AG10803 (cell line): ENCODE results near the gene ETV6.
A peak's percentile ranks its signal among the peaks of the same experiment; 100 is the strongest.

Experiments
- DNase-seq: peaks from one replicate; pipeline ENCODE4 v3.0.0; 2010; ENCODE audit warnings: low read depth
- H3K4me3 ChIP-seq: 2 replicates; pipeline ENCODE4 v1.5.1; 2011; ENCODE audit warnings: mild to moderate bottlenecking, low read length, control low read depth
- CTCF ChIP-seq: conservative IDR thresholded peaks from 2 replicates; pipeline ENCODE4 v1.5.1; 2011; ENCODE audit warnings: mild to moderate bottlenecking, low read length, control low read depth, inconsistent platforms

The ETV6 gene

GRCh38 chr12:11667171-11667570, 17.7 kb downstream of the ETV6 start:
- DNase-seq, result no peak
- H3K4me3 ChIP-seq, result no peak overlapping the region
- no peak for TF ChIP-seq CTCF

- TF ChIP-seq CTCF, result no peak
These were observed 19.1 kb downstream of the ETV6 start for GRCh38 chr12:11668611-11669010.

GRCh38 chr12:11669348-11669747, 19.9 kb downstream of the ETV6 start:
- no peak for DNase-seq
- no peak overlapping the region for H3K4me3 ChIP-seq
- no peak for TF ChIP-seq CTCF

More at GRCh38 chr12:11668611-11669010, 19.1 kb downstream of the ETV6 start:
- H3K4me3 ChIP-seq, result no peak overlapping the region
- no peak for DNase-seq

- no peak overlapping the region for H3K4me3 ChIP-seq
- no peak for TF ChIP-seq CTCF
- DNase-seq, result no peak
These were observed 23.1 kb downstream of the ETV6 start for GRCh38 chr12:11672256-11673191.

- no peak for TF ChIP-seq CTCF
- H3K4me3 ChIP-seq, result no peak overlapping the region
- DNase-seq, result peak; percentile 36
These were observed 24.4 kb downstream of the ETV6 start for GRCh38 chr12:11673666-11674461.

- no peak for DNase-seq
- no peak for TF ChIP-seq CTCF
- no peak overlapping the region for H3K4me3 ChIP-seq
These were observed 25.5 kb downstream of the ETV6 start for GRCh38 chr12:11674894-11675390.
